DOHH2 (cell line): ENCODE data around the gene GRIP2.

ENCODE experiments used
- H3F3A ChIP-seq: fragments of 200-600 bp; sonication (generic), shearing (Covaris generic); 2 replicates; pipeline ENCODE4 v1.6.0; 2016; ENCODE audit warnings: antibody characterized with exemption, mild to moderate bottlenecking; ENCODE audit not compliant: control insufficient read depth, insufficient read depth
- H3K27ac ChIP-seq: fragments of 200-600 bp; sonication (generic); 2 replicates; pipeline ENCODE4 v1.5.1; 2014; ENCODE audit warnings: low read depth, mild to moderate bottlenecking, low read length, moderate library complexity
- H3K27me3 ChIP-seq: fragments of 200-600 bp; sonication (generic); 2 replicates; pipeline ENCODE4 v1.6.1; 2014; ENCODE audit warnings: mild to moderate bottlenecking, low read length, mixed read lengths; ENCODE audit not compliant: control insufficient read depth
- H3K36me3 ChIP-seq: fragments of 200-600 bp; sonication (generic); 2 replicates; pipeline ENCODE4 v1.6.1; 2014; ENCODE audit warnings: mild to moderate bottlenecking, low read length, moderate library complexity, mixed read lengths; ENCODE audit not compliant: control insufficient read depth
- H3K4me1 ChIP-seq: fragments of 200-600 bp; sonication (generic); 2 replicates; pipeline ENCODE4 v1.6.1; 2014; ENCODE audit warnings: mild to moderate bottlenecking, low read length, mixed read lengths; ENCODE audit not compliant: control insufficient read depth
- H3K4me2 ChIP-seq: fragments of 200-600 bp; sonication (generic); 2 replicates; pipeline ENCODE4 v1.6.0; 2014; ENCODE audit warnings: mild to moderate bottlenecking, low read length, moderate library complexity
- H3K4me3 ChIP-seq: fragments of 200-600 bp; sonication (generic); 2 replicates; pipeline ENCODE4 v1.5.1; 2014; ENCODE audit warnings: mild to moderate bottlenecking, low read length, mixed read lengths
- H3K79me2 ChIP-seq: fragments of 200-600 bp; sonication (generic); 2 replicates; pipeline ENCODE4 v1.6.1; 2014; ENCODE audit warnings: mild to moderate bottlenecking, low read length, mixed read lengths; ENCODE audit not compliant: control insufficient read depth
- H3K9me2 ChIP-seq: fragments of 200-600 bp; sonication (generic); replicated peaks from 2 replicates; pipeline ENCODE4 v1.6.1; 2014; ENCODE audit warnings: mild to moderate bottlenecking, low read length, mixed read lengths; ENCODE audit not compliant: control insufficient read depth
- H3K9me3 ChIP-seq: fragments of 200-600 bp; sonication (generic); 2 replicates; pipeline ENCODE4 v1.6.1; 2014; ENCODE audit warnings: antibody characterized with exemption, low read length, mixed read lengths; ENCODE audit not compliant: control insufficient read depth, insufficient read depth
- H4K20me1 ChIP-seq: fragments of 200-600 bp; sonication (generic); 2 replicates; pipeline ENCODE4 v1.6.0; 2014; ENCODE audit warnings: low read depth, mild to moderate bottlenecking, antibody characterized with exemption, low read length, moderate library complexity; ENCODE audit not compliant: control insufficient read depth, insufficient read depth
- EZH2phosphoT487 ChIP-seq: fragments of 200-600 bp; sonication (generic); IDR thresholded peaks from 2 replicates; pipeline ENCODE4 v1.6.1; 2017; ENCODE audit warnings: borderline replicate concordance, mild to moderate bottlenecking, antibody characterized with exemption, low read length, moderate library complexity, mixed read lengths
- TF ChIP-seq, protein P1 (sequence below): fragments of 200-600 bp; sonication (generic); IDR thresholded peaks from one replicate; pipeline ENCODE4 v1.5.1; 2014; ENCODE audit warnings: antibody characterized with exemption, mild to moderate bottlenecking, low read depth, low read length; ENCODE audit not compliant: poor library complexity, severe bottlenecking

Gene GRIP2

DNA sequence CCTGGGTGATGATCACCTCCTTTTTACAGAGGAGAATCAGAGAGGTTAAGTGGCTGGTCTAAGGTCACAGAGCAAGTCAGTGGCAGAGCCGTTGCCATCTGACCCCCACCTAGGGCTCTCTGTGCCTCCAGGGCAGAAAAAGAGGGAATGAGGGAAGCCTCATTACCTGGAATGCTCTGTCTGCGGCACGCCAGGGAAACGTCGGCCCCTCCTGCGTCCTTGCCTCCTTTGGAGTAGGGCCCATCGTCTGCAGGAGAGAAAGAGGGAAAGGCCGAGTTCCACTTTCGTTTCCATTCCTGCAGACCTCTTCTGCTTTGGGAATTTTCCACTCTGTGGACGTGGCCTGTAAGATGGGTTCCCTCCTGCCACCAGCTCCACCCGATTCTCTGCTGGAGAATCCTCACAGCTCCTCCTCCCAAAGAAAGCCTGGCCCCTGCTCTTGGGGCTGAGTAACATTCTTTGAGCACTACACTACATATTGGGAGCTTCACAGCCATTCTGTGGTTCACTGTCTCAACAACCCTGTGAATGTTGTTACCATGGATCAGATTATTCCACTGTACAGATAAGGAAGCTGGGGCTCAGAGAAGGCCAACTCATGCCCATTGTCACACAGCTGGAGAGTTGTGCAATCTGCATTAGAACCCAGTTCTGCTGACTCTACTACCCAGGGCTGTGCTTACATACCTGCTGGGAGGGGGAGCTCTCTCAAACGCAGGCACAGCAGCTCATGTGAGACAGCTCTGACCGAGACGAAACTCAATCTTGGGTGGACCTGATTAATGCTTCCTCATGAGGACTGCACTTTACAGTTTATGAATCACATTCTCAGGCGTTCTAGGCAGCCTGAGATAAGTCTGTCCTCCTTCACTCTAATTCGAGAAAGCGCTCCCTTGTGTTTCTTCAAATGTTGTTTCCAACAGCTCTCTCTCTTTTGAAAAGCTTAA lies 14.2 kb downstream of the GRIP2 start:
- H3K4me3 ChIP-seq, result no peak overlapping the region
- H3K79me2 ChIP-seq, result no peaks in the 10 kb centered on the region
- TF ChIP-seq EZH2phosphoT487, result no peak
- TF ChIP-seq, protein P1, sequence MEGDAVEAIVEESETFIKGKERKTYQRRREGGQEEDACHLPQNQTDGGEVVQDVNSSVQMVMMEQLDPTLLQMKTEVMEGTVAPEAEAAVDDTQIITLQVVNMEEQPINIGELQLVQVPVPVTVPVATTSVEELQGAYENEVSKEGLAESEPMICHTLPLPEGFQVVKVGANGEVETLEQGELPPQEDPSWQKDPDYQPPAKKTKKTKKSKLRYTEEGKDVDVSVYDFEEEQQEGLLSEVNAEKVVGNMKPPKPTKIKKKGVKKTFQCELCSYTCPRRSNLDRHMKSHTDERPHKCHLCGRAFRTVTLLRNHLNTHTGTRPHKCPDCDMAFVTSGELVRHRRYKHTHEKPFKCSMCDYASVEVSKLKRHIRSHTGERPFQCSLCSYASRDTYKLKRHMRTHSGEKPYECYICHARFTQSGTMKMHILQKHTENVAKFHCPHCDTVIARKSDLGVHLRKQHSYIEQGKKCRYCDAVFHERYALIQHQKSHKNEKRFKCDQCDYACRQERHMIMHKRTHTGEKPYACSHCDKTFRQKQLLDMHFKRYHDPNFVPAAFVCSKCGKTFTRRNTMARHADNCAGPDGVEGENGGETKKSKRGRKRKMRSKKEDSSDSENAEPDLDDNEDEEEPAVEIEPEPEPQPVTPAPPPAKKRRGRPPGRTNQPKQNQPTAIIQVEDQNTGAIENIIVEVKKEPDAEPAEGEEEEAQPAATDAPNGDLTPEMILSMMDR, result no peak

DNA sequence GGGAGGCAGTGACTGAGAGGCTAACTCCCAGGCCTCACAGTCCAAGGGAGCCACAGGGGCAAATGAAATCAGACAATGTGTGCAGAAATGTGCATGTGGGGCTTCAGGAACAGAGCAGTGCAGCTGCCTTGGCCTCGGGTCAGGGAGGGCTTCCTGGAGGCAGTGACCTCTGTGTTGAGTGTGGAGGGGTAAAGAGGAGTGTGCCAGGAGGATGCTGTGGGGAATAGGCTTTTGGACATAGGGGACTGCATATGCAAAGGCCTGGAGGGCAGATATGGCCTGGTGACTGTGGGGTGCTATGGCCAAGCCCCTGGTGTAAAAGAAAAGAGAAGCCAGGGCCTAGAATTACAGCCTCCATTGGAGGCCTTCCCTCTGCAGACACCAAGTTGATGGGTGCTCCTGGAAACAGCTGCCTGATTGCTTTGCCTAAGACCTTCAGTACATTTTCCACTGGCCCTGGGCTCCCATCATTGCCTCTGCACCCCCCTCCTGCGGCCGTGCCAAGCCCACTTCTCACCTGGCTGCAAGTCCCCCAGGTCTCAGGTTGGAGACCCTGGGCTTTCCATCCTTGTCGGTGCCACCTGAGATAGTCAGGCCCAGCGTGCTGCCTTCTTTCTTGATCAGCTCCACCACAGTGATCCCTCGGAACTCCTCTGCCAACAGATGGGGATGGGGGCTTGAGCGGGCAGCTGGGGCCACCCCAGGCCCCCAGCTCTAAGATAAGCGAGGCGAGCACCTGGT lies 15.1 kb downstream of the GRIP2 start:
- no peaks in the 10 kb centered on the region for H3K9me3 ChIP-seq
- H3K36me3 ChIP-seq, result no peaks in the 10 kb centered on the region
- no peaks in the 10 kb centered on the region for H3K79me2 ChIP-seq
- no peak overlapping the region for H3K4me3 ChIP-seq
- peaks cover 16% of the 10 kb centered on the region for H3K27me3 ChIP-seq
- H4K20me1 ChIP-seq, result no peaks in the 10 kb centered on the region
- no peaks in the 10 kb centered on the region for H3K4me1 ChIP-seq
- no peak overlapping the region for H3K4me2 ChIP-seq
- no peaks in the 10 kb centered on the region for H3K9me2 ChIP-seq
- no peak overlapping the region for H3K27ac ChIP-seq
- no peaks in the 10 kb centered on the region for H3F3A ChIP-seq
- TF ChIP-seq, protein P1, result no peak
- no peak for TF ChIP-seq EZH2phosphoT487

More for the DNA sequence above, 14.2 kb downstream of the GRIP2 start:
- H4K20me1 ChIP-seq, result no peaks in the 10 kb centered on the region
- peaks cover 17% of the 10 kb centered on the region for H3K27me3 ChIP-seq
- no peak overlapping the region for H3K4me2 ChIP-seq
- no peaks in the 10 kb centered on the region for H3K4me1 ChIP-seq
- no peaks in the 10 kb centered on the region for H3F3A ChIP-seq
- H3K9me2 ChIP-seq, result no peaks in the 10 kb centered on the region
- no peaks in the 10 kb centered on the region for H3K36me3 ChIP-seq
- H3K9me3 ChIP-seq, result no peaks in the 10 kb centered on the region
- H3K27ac ChIP-seq, result no peak overlapping the region

DNA sequence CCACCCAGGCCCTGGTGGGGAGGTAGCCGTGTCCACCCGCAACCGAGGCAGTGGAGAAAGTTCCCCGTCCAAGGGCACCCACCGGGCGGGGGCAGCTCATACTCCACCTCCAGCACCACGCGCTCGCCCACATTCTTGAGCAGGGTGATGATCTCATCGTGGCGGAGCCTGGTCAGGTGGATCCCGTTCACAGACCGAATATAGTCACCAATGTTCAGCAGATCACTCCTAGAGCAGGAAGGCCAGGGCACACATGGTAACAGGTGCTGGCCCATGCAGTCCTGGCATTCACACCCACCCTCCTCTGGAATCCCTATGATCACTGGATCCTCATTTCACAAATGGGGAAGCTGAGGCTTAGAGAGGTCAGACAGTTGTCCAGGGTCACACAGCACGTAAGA lies 15.8 kb downstream of the GRIP2 start:
- Histone ChIP-seq H3F3A (no peaks in the 10 kb centered on the region), H3K4me3 (no peak overlapping the region), H3K9me3 (no peaks in the 10 kb centered on the region), H3K4me2 (no peak overlapping the region), H3K79me2 (no peaks in the 10 kb centered on the region), H3K4me1 (no peaks in the 10 kb centered on the region), H3K27ac (no peak overlapping the region), H3K9me2 (no peaks in the 10 kb centered on the region), H3K27me3 (peaks cover 11% of the 10 kb centered on the region; the same call in 1 of the 2 replicates), H3K36me3 (no peaks in the 10 kb centered on the region), H4K20me1 (no peaks in the 10 kb centered on the region)
- TF ChIP-seq EZH2phosphoT487, result no peak
- TF ChIP-seq, protein P1, result no peak
